Measurements from ENCODE around the gene CREB3L2. TPM values are rescaled to one million over a fixed set of nuclear protein-coding genes. Genes with fewer than 3 reads are reported as not detected.
A peak's percentile ranks its signal among the peaks of the same experiment; 100 is the strongest.

CREB3L2 gene
- total and polyA plus RNA-seq, 2 of the 13 experiments (the other 11 are each of a cell fraction or from before 2014, with no cell fraction given): 22.1 to 41.1 TPM

- 0 out of 2 replicates have a peak, but pooled peaks have one; percentile 18 for TF ChIP-seq AHDC1 (CRISPR knock-in tag; IDR thresholded peaks at IDR 0.05; ENCODE audit: borderline replicate concordance)
- TF ChIP-seq NFRKB (IDR thresholded peaks at IDR 0.05): no peak
- 0 out of 2 replicates have a peak, but pooled peaks have one; percentile 32 for TF ChIP-seq RXRB (CRISPR knock-in tag; IDR thresholded peaks at IDR 0.05; ENCODE audit: borderline replicate concordance)
- peak; percentile 41; the same call in 1 of the 2 replicates for TF ChIP-seq KMT2A (CRISPR knock-in tag; IDR thresholded peaks at IDR 0.05)
- TF ChIP-seq CC2D1A (CRISPR knock-in tag; IDR thresholded peaks at IDR 0.05): no peak
- peak; percentile 83 for TF ChIP-seq ZEB1 (IDR thresholded peaks at IDR 0.05; ENCODE audit: insufficient replicate concordance, low read depth)
- TF ChIP-seq ZNF580 (CRISPR knock-in tag; IDR thresholded peaks at IDR 0.05; ENCODE audit: borderline replicate concordance, low read depth): peak; percentile 70
- TF ChIP-seq ISL2 (CRISPR knock-in tag; IDR thresholded peaks at IDR 0.05): peak; percentile 56; the same call in 1 of the 2 replicates
- TF ChIP-seq ZNF432 (CRISPR knock-in tag; IDR thresholded peaks at IDR 0.05; ENCODE audit: borderline replicate concordance): no peak
- peak; percentile 26; the same call in 1 of the 2 replicates for TF ChIP-seq GMEB1 (CRISPR knock-in tag; IDR thresholded peaks at IDR 0.05; ENCODE audit: borderline replicate concordance)
- TF ChIP-seq MIER2 (CRISPR knock-in tag; IDR thresholded peaks at IDR 0.05): peak; percentile 18; the same call in 1 of the 2 replicates
- TF ChIP-seq ASH2L (IDR thresholded peaks at IDR 0.05; ENCODE audit: insufficient read length, low read depth, low read length): peak; percentile 36
- peak; percentile 79 for TF ChIP-seq PHF21A (CRISPR knock-in tag; IDR thresholded peaks at IDR 0.05)
- TF ChIP-seq ZSCAN29 (CRISPR knock-in tag; conservative IDR thresholded peaks at IDR 0.05): 0 out of 2 replicates have a peak, but pooled peaks have one; percentile 38
- peak; percentile 87 for TF ChIP-seq MIXL1 (CRISPR knock-in tag; IDR thresholded peaks at IDR 0.05)
- no peak for TF ChIP-seq ZNF333 (CRISPR knock-in tag; IDR thresholded peaks at IDR 0.05; ENCODE audit: borderline replicate concordance)
- TF ChIP-seq GABPB1 (CRISPR knock-in tag; IDR thresholded peaks at IDR 0.05): peak; percentile 28; the same call in 1 of the 2 replicates
- TF ChIP-seq KAT2B (IDR thresholded peaks at IDR 0.05; ENCODE audit: borderline replicate concordance, low read depth, low read length): no peak
- TF ChIP-seq ZNF331 (CRISPR knock-in tag; IDR thresholded peaks at IDR 0.05): peak; percentile 22; the same call in 1 of the 2 replicates
- peak; percentile 47; the same call in 1 of the 2 replicates for TF ChIP-seq ZNF720 (CRISPR knock-in tag; IDR thresholded peaks at IDR 0.05)
- no peak for TF ChIP-seq SRY (CRISPR knock-in tag; IDR thresholded peaks at IDR 0.05)
- TF ChIP-seq ZNF430 (CRISPR knock-in tag; IDR thresholded peaks at IDR 0.05): peak; percentile 82; the same call in 1 of the 2 replicates
- peak; percentile 85 for TF ChIP-seq JUND (CRISPR knock-in tag; IDR thresholded peaks at IDR 0.05)
Observed at GRCh38 chr7:137967143-137968018, 34.5 kb downstream of the CREB3L2 start (continued).
